Upper lobe of left lung (tissue), 4 donors: ENCODE results near the gene CNRIP1.

Experiments
- CTCF ChIP-seq, 6 experiments: fragments of 450-650 bp in 4 of 6; fragments of 200-600 bp in 2 of 6; sonication (generic) in 2 of 6; IDR thresholded peaks; one replicate each; pipeline ENCODE4 v1.5.1; 2016 to 2019; ENCODE audit warnings: antibody characterized with exemption in 6 of 6
- POLR2AphosphoS5 ChIP-seq, 2 donors: sonication (generic); formaldehyde crosslinking; IDR thresholded peaks; one replicate each; pipeline ENCODE4 v1.5.1; 2017; ENCODE audit warnings: antibody characterized with exemption in 2 of 2

- TF ChIP-seq CTCF (IDR thresholded peaks at IDR 0.05): no peak
- no peak for TF ChIP-seq POLR2AphosphoS5 (IDR thresholded peaks at IDR 0.05)
Measured at GRCh38 chr2:68283419-68283812, 36.3 kb downstream of the CNRIP1 start.
